Measurements from ENCODE around the gene CLEC4G.

CLEC4G gene

DNA sequence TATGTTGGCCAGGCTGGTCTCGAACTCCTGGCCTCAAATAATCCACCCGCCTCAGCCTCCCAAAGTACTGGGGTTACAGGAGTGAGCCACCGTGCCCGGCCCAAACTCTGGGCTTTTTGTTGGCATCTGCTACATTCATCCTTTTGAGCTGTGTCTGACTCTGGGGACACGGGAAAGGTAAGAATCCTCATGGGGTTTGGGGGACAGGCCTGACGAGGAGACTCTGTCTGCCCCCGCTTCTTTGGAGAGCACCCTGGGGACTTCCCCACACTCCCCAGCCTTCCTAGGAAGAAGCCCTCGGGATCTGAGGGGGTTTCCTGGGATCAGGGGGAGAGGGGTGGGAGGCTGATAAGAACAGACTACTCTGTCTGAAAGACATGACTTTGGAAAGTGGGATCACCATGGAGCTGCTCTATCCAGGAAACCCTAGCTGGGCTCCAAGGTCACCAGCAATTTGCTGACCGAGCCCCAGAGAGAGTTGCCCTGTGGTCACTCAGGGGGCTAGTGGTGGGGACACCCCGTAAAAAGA is 21.9 kb downstream of the CLEC4G start:
- no peak overlapping the region for H3K27ac ChIP-seq (ENCODE audit: low read depth, low read length)
- no peaks in the 10 kb centered on the region for H3K36me3 ChIP-seq (ENCODE audit: control insufficient read depth in 1 of 2, insufficient read depth in 2 of 2, low read length in 2 of 2)
- no peaks in the 10 kb centered on the region for H3K27me3 ChIP-seq (ENCODE audit: control insufficient read depth in 1 of 2, insufficient read depth in 2 of 2, low read length in 2 of 2)
- no peak overlapping the region for H3K9ac ChIP-seq (ENCODE audit: low read depth in 1 of 2, low read length in 2 of 2)
- no peaks in the 10 kb centered on the region for H3K9me3 ChIP-seq (ENCODE audit: control insufficient read depth in 1 of 2, low read length in 2 of 2)
- H3K4me3 ChIP-seq (ENCODE audit: low read depth in 1 of 2, low read length in 2 of 2) = no peak overlapping the region
- peaks cover 0 to 5% of the 10 kb centered on the region in 2 donors for H3K4me1 ChIP-seq (ENCODE audit: control insufficient read depth in 1 of 2, insufficient read depth in 2 of 2, low read length in 2 of 2)

- Histone ChIP-seq H3K4me1 (ENCODE audit: control insufficient read depth in 1 of 2, insufficient read depth in 2 of 2, low read length in 2 of 2) (peaks cover 0 to 5% of the 10 kb centered on the region in 2 donors), H3K9me3 (ENCODE audit: control insufficient read depth in 1 of 2, low read length in 2 of 2) (no peaks in the 10 kb centered on the region), H3K36me3 (ENCODE audit: control insufficient read depth in 1 of 2, insufficient read depth in 2 of 2, low read length in 2 of 2) (no peaks in the 10 kb centered on the region), H3K9ac (ENCODE audit: low read depth in 1 of 2, low read length in 2 of 2) (no peak overlapping the region), H3K27ac (ENCODE audit: low read depth, low read length) (no peak overlapping the region), H3K27me3 (ENCODE audit: control insufficient read depth in 1 of 2, insufficient read depth in 2 of 2, low read length in 2 of 2) (no peaks in the 10 kb centered on the region), H3K4me3 (ENCODE audit: low read depth in 1 of 2, low read length in 2 of 2) (no peak overlapping the region)
Observed at GRCh38 chr19:7706955-7707456, 24.9 kb downstream of the CLEC4G start.

- Histone ChIP-seq H3K4me3 (ENCODE audit: low read depth in 1 of 2, low read length in 2 of 2) (no peak overlapping the region), H3K4me1 (ENCODE audit: control insufficient read depth in 1 of 2, insufficient read depth in 2 of 2, low read length in 2 of 2) (peaks cover 0 to 5% of the 10 kb centered on the region in 2 donors), H3K9me3 (ENCODE audit: control insufficient read depth in 1 of 2, low read length in 2 of 2) (no peaks in the 10 kb centered on the region), H3K9ac (ENCODE audit: low read depth in 1 of 2, low read length in 2 of 2) (no peak overlapping the region), H3K27ac (ENCODE audit: low read depth, low read length) (no peak overlapping the region), H3K36me3 (ENCODE audit: control insufficient read depth in 1 of 2, insufficient read depth in 2 of 2, low read length in 2 of 2) (no peaks in the 10 kb centered on the region), H3K27me3 (ENCODE audit: control insufficient read depth in 1 of 2, insufficient read depth in 2 of 2, low read length in 2 of 2) (no peaks in the 10 kb centered on the region)
Observed at GRCh38 chr19:7706188-7706954, 25.5 kb downstream of the CLEC4G start.

- Histone ChIP-seq H3K9ac (ENCODE audit: low read depth in 1 of 2, low read length in 2 of 2) (no peak overlapping the region), H3K27me3 (ENCODE audit: control insufficient read depth in 1 of 2, insufficient read depth in 2 of 2, low read length in 2 of 2) (no peaks in the 10 kb centered on the region), H3K9me3 (ENCODE audit: control insufficient read depth in 1 of 2, low read length in 2 of 2) (no peaks in the 10 kb centered on the region), H3K27ac (ENCODE audit: low read depth, low read length) (no peak overlapping the region), H3K4me3 (ENCODE audit: low read depth in 1 of 2, low read length in 2 of 2) (no peak overlapping the region), H3K36me3 (ENCODE audit: control insufficient read depth in 1 of 2, insufficient read depth in 2 of 2, low read length in 2 of 2) (no peaks in the 10 kb centered on the region), H3K4me1 (ENCODE audit: control insufficient read depth in 1 of 2, insufficient read depth in 2 of 2, low read length in 2 of 2) (peaks cover 0 to 5% of the 10 kb centered on the region in 2 donors)
Observed at GRCh38 chr19:7705387-7706187, 26.3 kb downstream of the CLEC4G start.

- Histone ChIP-seq H3K4me3 (ENCODE audit: low read depth in 1 of 2, low read length in 2 of 2) (no peak overlapping the region), H3K4me1 (ENCODE audit: control insufficient read depth in 1 of 2, insufficient read depth in 2 of 2, low read length in 2 of 2) (peaks cover 0 to 5% of the 10 kb centered on the region in 2 donors), H3K36me3 (ENCODE audit: control insufficient read depth in 1 of 2, insufficient read depth in 2 of 2, low read length in 2 of 2) (no peaks in the 10 kb centered on the region), H3K9me3 (ENCODE audit: control insufficient read depth in 1 of 2, low read length in 2 of 2) (no peaks in the 10 kb centered on the region), H3K27me3 (ENCODE audit: control insufficient read depth in 1 of 2, insufficient read depth in 2 of 2, low read length in 2 of 2) (peaks cover 0 to 4% of the 10 kb centered on the region in 2 donors), H3K27ac (ENCODE audit: low read depth, low read length) (no peak overlapping the region), H3K9ac (ENCODE audit: low read depth in 1 of 2, low read length in 2 of 2) (no peak overlapping the region)
Observed at GRCh38 chr19:7704280-7705060, 27.4 kb downstream of the CLEC4G start.

GRCh38 chr19:7703332-7703731 is 28.6 kb downstream of the CLEC4G start:
- H3K4me3 ChIP-seq (ENCODE audit: low read depth in 1 of 2, low read length in 2 of 2) = no peak overlapping the region
- H3K27ac ChIP-seq (ENCODE audit: low read depth, low read length) = no peak overlapping the region
- no peaks in the 10 kb centered on the region for H3K9me3 ChIP-seq (ENCODE audit: control insufficient read depth in 1 of 2, low read length in 2 of 2)
- H3K27me3 ChIP-seq (ENCODE audit: control insufficient read depth in 1 of 2, insufficient read depth in 2 of 2, low read length in 2 of 2) = peaks cover 0 to 4% of the 10 kb centered on the region in 2 donors
- no peak overlapping the region for H3K9ac ChIP-seq (ENCODE audit: low read depth in 1 of 2, low read length in 2 of 2)
- no peaks in the 10 kb centered on the region for H3K36me3 ChIP-seq (ENCODE audit: control insufficient read depth in 1 of 2, insufficient read depth in 2 of 2, low read length in 2 of 2)
- peaks cover 0 to 5% of the 10 kb centered on the region in 2 donors for H3K4me1 ChIP-seq (ENCODE audit: control insufficient read depth in 1 of 2, insufficient read depth in 2 of 2, low read length in 2 of 2)

DNA sequence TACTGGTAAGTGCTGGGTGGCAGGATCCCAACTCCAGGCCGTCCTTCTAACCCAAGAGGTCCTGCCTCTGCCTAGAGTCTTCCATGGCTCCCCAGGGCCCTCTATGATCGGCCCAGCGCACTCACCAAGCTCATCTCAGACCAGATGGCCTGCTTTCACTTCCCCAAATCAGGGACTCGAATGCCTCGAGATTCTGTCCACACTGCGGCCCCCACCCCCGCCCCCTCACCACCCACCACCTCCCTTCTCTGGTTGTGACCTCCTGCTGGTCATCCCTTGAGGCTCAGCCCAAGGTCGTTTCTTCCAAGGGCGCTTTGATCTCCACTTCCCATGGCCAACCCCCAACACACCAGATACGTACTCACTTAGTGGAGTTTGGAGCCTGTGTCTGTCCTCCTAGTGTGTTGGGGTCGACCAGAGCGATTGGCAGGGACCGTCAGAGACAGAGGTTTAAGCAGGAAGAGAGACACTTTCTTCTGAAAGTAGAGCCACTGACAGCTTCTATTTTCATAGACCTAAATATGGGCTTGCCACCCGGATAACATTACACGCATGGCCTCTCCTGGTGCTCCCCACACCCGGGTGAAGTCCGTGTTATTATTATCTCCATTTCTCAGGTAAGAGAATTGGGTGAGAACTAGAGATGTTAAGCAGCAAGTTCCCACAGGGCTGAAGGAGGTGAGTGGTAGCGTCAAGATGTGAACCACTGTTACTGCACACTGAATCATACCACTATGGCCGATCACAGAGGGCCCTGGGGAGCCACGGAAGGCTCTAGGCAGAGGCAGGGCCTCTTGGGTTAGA is 30.1 kb downstream of the CLEC4G start, which contains the start of gene FCER2:
FCER2 (minus strand) TSS at position 478 of the 804 bp plus-strand sequence. CDS start 2,371 bp downstream, outside the sequence.
- H3K36me3 ChIP-seq (ENCODE audit: control insufficient read depth in 1 of 2, insufficient read depth in 2 of 2, low read length in 2 of 2) = no peaks in the 10 kb centered on the region
- no peak within 1 kb of the TSS for H3K9ac ChIP-seq (ENCODE audit: low read depth in 1 of 2, low read length in 2 of 2)
- no peak within 1 kb of the TSS for H3K4me3 ChIP-seq (ENCODE audit: low read depth in 1 of 2, low read length in 2 of 2)
- no peaks in the 10 kb centered on the region for H3K9me3 ChIP-seq (ENCODE audit: control insufficient read depth in 1 of 2, low read length in 2 of 2)
- no peak within 1 kb of the TSS for H3K27ac ChIP-seq (ENCODE audit: low read depth, low read length)
- H3K4me1 ChIP-seq (ENCODE audit: control insufficient read depth in 1 of 2, insufficient read depth in 2 of 2, low read length in 2 of 2) = peaks cover 0 to 5% of the 10 kb centered on the region in 2 donors
- peaks cover 4 to 7% of the 10 kb centered on the region in 2 donors for H3K27me3 ChIP-seq (ENCODE audit: control insufficient read depth in 1 of 2, insufficient read depth in 2 of 2, low read length in 2 of 2)

GRCh38 chr19:7701049-7701653 is 30.8 kb downstream of the CLEC4G start:
- Histone ChIP-seq H3K9me3 (ENCODE audit: control insufficient read depth in 1 of 2, low read length in 2 of 2) (no peaks in the 10 kb centered on the region), H3K27me3 (ENCODE audit: control insufficient read depth in 1 of 2, insufficient read depth in 2 of 2, low read length in 2 of 2) (peaks cover 4 to 7% of the 10 kb centered on the region in 2 donors)

More at GRCh38 chr19:7701049-7701653, 30.8 kb downstream of the CLEC4G start:
- Histone ChIP-seq H3K4me1 (ENCODE audit: control insufficient read depth in 1 of 2, insufficient read depth in 2 of 2, low read length in 2 of 2) (peaks cover 0 to 4% of the 10 kb centered on the region in 2 donors), H3K27ac (ENCODE audit: low read depth, low read length) (no peak overlapping the region), H3K9ac (ENCODE audit: low read depth in 1 of 2, low read length in 2 of 2) (no peak overlapping the region), H3K36me3 (ENCODE audit: control insufficient read depth in 1 of 2, insufficient read depth in 2 of 2, low read length in 2 of 2) (no peaks in the 10 kb centered on the region), H3K4me3 (ENCODE audit: low read depth in 1 of 2, low read length in 2 of 2) (no peak overlapping the region)
